Effector memory CD8-positive, alpha-beta T cell (primary cell): ENCODE results near the gene MATK.

ENCODE experiments used
- ATAC-seq: fragments of 150-1000 bp; cut with Tn5 transposase; replicated peaks from 2 replicates; pipeline ENCODE4 v1.10.0; 2021; ENCODE audit warnings: mild to moderate bottlenecking, moderate library complexity
- DNase-seq, 3 experiments: peaks; one replicate each; pipeline ENCODE4 v3.0.0; 2021
- H3K27ac Mint-ChIP-seq, 2 donors: one replicate each; pipeline ENCODE4 v1.8.0; 2022; ENCODE audit warnings: mild to moderate bottlenecking in 2 of 2, mixed read lengths in 2 of 2, moderate library complexity in 2 of 2
- H3K27me3 Mint-ChIP-seq, 2 donors: one replicate each; pipeline ENCODE4 v1.8.0; 2022; ENCODE audit warnings: mixed read lengths in 2 of 2
- H3K36me3 Mint-ChIP-seq: one replicate; pipeline ENCODE4 v1.8.0; 2022; ENCODE audit warnings: mild to moderate bottlenecking, moderate library complexity, mixed read lengths; ENCODE audit not compliant: insufficient read depth
- H3K4me1 Mint-ChIP-seq, 2 donors: one replicate each; pipeline ENCODE4 v1.8.0; 2022; ENCODE audit warnings: low read depth in 2 of 2, mixed read lengths in 2 of 2
- H3K4me3 Mint-ChIP-seq, 2 donors: one replicate each; pipeline ENCODE4 v1.8.0; 2022; ENCODE audit warnings: mild to moderate bottlenecking in 2 of 2, mixed read lengths in 2 of 2, moderate library complexity in 2 of 2
- H3K9me3 Mint-ChIP-seq, 2 donors: one replicate each; pipeline ENCODE4 v1.8.0; 2022; ENCODE audit warnings: mixed read lengths in 2 of 2

The MATK gene

GRCh38 chr19:3778899-3779723 lies 7.1 kb downstream of the MATK start:
- Mint-ChIP-seq H3K27me3 (no peaks in the 10 kb centered on the region), H3K4me1 (peaks cover 5 to 8% of the 10 kb centered on the region in 2 donors), H3K36me3 (peaks cover 21% of the 10 kb centered on the region), H3K27ac (no peak overlapping the region), H3K9me3 (peaks cover 8 to 11% of the 10 kb centered on the region in 2 donors), H3K4me3 (no peak overlapping the region)
- DNase-seq = no peak
- no peak for ATAC-seq

- no peak for DNase-seq
- Mint-ChIP-seq H3K27ac (no peak overlapping the region), H3K9me3 (peaks cover 8 to 11% of the 10 kb centered on the region in 2 donors), H3K4me3 (no peak overlapping the region), H3K36me3 (peaks cover 16% of the 10 kb centered on the region), H3K4me1 (peaks cover 8 to 9% of the 10 kb centered on the region in 2 donors), H3K27me3 (no peaks in the 10 kb centered on the region)
- no peak for ATAC-seq
Observed at GRCh38 chr19:3778104-3778867, 7.9 kb downstream of the MATK start.

- DNase-seq (no peak), ATAC-seq (no peak)
- H3K9me3 Mint-ChIP-seq = peaks cover 1 to 2% of the 10 kb centered on the region in 2 donors
- H3K4me1 Mint-ChIP-seq = peaks cover 5 to 7% of the 10 kb centered on the region in 2 donors
- H3K27me3 Mint-ChIP-seq = no peaks in the 10 kb centered on the region
- peak overlapping the region in 1 of 2 donors; percentile 38 for H3K27ac Mint-ChIP-seq
- H3K4me3 Mint-ChIP-seq = no peak overlapping the region
- peaks cover 11% of the 10 kb centered on the region for H3K36me3 Mint-ChIP-seq
Observed at GRCh38 chr19:3776479-3777040, 9.6 kb downstream of the MATK start.

GRCh38 chr19:3775831-3776230 lies 10.3 kb downstream of the MATK start:
- no peaks in the 10 kb centered on the region for H3K9me3 Mint-ChIP-seq
- peaks cover 4 to 9% of the 10 kb centered on the region in 2 donors for H3K4me1 Mint-ChIP-seq
- H3K27me3 Mint-ChIP-seq = no peaks in the 10 kb centered on the region
- ATAC-seq = no peak
- no peak overlapping the region for H3K4me3 Mint-ChIP-seq
- peak overlapping the region in 1 of 2 donors; percentile 38 for H3K27ac Mint-ChIP-seq
- DNase-seq = no peak
- peaks cover 13% of the 10 kb centered on the region for H3K36me3 Mint-ChIP-seq

- H3K27me3 Mint-ChIP-seq = no peaks in the 10 kb centered on the region
- H3K4me3 Mint-ChIP-seq = no peak overlapping the region
- no peak for DNase-seq
- H3K9me3 Mint-ChIP-seq = no peaks in the 10 kb centered on the region
- peaks cover 13% of the 10 kb centered on the region for H3K36me3 Mint-ChIP-seq
- H3K27ac Mint-ChIP-seq = peak overlapping the region in 1 of 2 donors; percentile 38
- no peak for ATAC-seq
- H3K4me1 Mint-ChIP-seq = peaks cover 4 to 9% of the 10 kb centered on the region in 2 donors
Observed at GRCh38 chr19:3775374-3775711, 10.8 kb downstream of the MATK start.

- no peak for ATAC-seq
- Mint-ChIP-seq H3K36me3 (peaks cover 13% of the 10 kb centered on the region), H3K4me1 (peaks cover 4 to 9% of the 10 kb centered on the region in 2 donors), H3K4me3 (no peak overlapping the region), H3K9me3 (no peaks in the 10 kb centered on the region), H3K27ac (no peak overlapping the region), H3K27me3 (no peaks in the 10 kb centered on the region)
- DNase-seq = no peak
Observed at GRCh38 chr19:3774621-3775373, 11.4 kb downstream of the MATK start.

- Mint-ChIP-seq H3K36me3 (peaks cover 22% of the 10 kb centered on the region), H3K4me1 (peaks cover 4 to 10% of the 10 kb centered on the region in 2 donors), H3K9me3 (no peaks in the 10 kb centered on the region), H3K4me3 (no peak overlapping the region), H3K27me3 (no peaks in the 10 kb centered on the region), H3K27ac (peak overlapping the region in 1 of 2 donors; percentile 58)
- ATAC-seq (no peak), DNase-seq (no peak)
Observed at GRCh38 chr19:3773814-3774515, 12.2 kb downstream of the MATK start.

- Mint-ChIP-seq H3K9me3 (no peaks in the 10 kb centered on the region), H3K27me3 (no peaks in the 10 kb centered on the region), H3K36me3 (peaks cover 41% of the 10 kb centered on the region), H3K4me3 (no peak within 1 kb of the TSS), H3K4me1 (peaks cover 4 to 13% of the 10 kb centered on the region in 2 donors), H3K27ac (no peak within 1 kb of the TSS)
- no peak for ATAC-seq
- DNase-seq = no peak
Observed at GRCh38 chr19:3771906-3772455, 14.2 kb downstream of the MATK start, which contains the start of gene RAX2. RAX2 (minus strand) TSS chr19:3772228; CDS start chr19:3771742, 486 bp downstream.

GRCh38 chr19:3771000-3771905 lies 14.9 kb downstream of the MATK start:
- Mint-ChIP-seq H3K27ac (no peak overlapping the region), H3K4me1 (peaks cover 8 to 19% of the 10 kb centered on the region in 2 donors), H3K9me3 (no peaks in the 10 kb centered on the region), H3K36me3 (peaks cover 43% of the 10 kb centered on the region), H3K27me3 (no peaks in the 10 kb centered on the region), H3K4me3 (no peak overlapping the region)
- no peak for DNase-seq
- ATAC-seq = no peak

GRCh38 chr19:3770136-3770999 lies 15.8 kb downstream of the MATK start:
- no peak for DNase-seq
- Mint-ChIP-seq H3K4me1 (peaks cover 10 to 20% of the 10 kb centered on the region in 2 donors), H3K36me3 (peaks cover 52% of the 10 kb centered on the region), H3K27ac (no peak overlapping the region), H3K4me3 (no peak overlapping the region), H3K9me3 (no peaks in the 10 kb centered on the region), H3K27me3 (no peaks in the 10 kb centered on the region)
- no peak for ATAC-seq

- no peak for DNase-seq
- Mint-ChIP-seq H3K27ac (no peak overlapping the region), H3K4me1 (peaks cover 10 to 20% of the 10 kb centered on the region in 2 donors), H3K36me3 (peaks cover 55% of the 10 kb centered on the region), H3K9me3 (no peaks in the 10 kb centered on the region), H3K4me3 (no peak overlapping the region), H3K27me3 (no peaks in the 10 kb centered on the region)
- no peak for ATAC-seq
Observed at GRCh38 chr19:3769494-3769893, 16.7 kb downstream of the MATK start.
